GM19438 (cell line): ENCODE measurements around the gene KCND3.

Experiments
- ATAC-seq: cut with Tn5 transposase; IDR thresholded peaks from one replicate; pipeline ENCODE4 v1.9.1; 2021; ENCODE audit warnings: low read depth; ENCODE audit not compliant: unreplicated experiment

KCND3 gene

DNA sequence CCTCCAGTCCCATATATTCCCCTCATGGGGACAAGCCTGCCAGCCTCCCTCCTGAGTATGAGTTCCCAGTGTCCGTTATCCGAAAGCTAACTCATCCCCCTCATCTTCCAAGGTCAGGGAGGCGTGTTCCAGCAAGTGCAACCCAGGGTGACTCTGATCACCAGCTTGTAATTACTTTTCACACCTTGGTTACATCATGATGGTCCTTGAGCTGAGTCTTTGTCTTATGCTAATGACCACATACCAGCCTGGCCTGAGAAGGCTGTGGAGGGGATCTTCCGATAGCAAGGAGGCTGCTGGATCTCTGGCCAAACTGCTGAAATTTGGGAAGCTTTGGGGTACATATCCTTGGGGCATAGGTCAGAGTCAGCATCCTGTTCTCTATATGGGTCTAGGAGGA is 134.2 kb downstream of the KCND3 start:
- ATAC-seq = no peak

DNA sequence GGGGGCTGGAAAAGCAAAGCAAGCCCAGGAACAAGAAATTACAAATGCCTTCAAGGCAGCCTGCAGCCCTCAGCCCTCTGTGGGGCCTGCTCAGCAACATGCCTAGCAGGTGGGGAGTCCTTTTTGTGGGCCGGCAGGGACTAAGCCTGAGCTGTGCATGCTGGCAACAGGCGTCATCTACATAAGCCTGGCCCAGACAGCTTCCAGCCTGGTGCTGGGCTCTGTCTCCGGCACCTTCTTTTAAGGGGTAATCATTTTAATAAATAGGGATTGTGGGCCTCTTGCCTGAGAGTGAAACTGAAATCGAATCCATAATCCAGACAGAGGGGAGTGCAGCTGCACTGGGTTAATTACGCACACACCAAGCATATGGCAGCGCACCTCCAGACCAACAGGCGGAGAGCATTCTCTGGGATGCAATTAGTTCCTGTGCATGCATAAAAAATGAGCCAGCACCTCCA is 137.2 kb downstream of the KCND3 start:
- no peak for ATAC-seq

DNA sequence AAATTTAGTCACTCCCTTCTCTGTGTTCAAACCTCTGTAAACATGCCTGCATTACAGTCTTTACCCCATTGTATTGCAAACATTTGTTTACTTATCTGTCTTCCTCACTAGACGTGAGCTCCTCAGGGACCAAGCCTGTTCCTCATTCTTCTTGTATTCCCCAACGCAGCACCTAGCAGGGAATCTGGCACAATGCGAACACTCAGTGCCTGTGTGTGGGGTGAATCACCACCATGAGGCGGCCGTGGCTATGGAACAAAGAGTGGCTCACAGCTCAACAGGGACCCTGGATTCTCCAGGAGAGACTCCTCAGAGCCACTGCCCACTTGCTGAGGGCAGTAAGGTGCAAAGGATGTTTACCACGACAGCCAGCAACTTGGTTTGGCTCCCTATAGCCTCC is 137.9 kb downstream of the KCND3 start:
- ATAC-seq = no peak

DNA sequence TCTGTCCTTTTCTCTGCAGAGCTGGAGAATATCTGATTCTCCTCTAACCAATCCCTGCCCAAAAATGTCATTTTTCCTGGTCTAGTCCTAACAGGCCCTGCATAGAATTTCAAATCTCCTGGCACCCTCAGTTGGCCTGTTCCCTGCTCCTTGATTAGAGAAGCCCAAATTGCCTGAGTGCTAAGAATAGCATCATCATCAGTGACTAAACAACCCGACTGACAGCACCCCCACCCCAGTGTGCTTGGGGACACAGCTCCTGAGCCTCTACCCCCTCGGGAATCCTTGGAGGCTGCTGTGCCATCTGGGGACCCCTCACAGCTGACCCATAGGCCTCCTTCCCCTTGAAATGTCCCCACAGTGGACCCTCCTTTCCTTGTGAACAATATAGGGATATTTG is 139.4 kb downstream of the KCND3 start:
- ATAC-seq = no peak

DNA sequence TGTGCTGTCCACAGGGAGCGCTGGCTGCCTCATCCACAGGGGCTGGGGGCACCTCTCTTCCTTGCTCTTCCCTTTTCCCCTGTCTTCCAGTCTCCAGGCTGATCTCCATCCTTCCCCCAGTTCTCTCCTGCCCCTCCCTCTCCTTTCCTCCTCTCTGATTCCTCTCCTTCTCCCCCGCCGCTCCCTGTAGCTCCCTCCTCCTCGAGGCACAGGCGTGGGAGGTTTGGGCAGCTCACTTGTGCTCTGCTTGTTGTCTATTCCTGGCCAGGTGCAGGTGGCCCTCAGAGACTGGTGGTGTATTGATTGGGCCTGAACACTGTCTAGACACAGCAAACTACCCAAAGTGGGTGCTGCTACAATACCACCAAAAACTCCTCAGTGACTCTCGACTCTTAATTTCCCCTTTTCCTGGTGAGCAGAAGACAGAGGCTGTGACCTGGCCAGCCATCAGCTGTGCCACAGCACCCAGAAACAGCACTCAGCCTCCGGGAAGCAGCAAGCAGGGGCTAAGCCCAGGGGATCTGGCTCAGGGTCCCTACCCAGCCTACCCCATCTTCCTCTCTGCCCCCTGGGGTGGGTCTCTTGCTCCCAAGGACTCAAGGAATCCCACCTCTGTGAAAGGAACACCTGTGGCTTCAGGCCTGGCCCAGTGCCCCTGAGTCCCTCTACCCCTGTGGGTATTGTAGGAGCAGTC is 140.5 kb downstream of the KCND3 start:
- no peak for ATAC-seq

DNA sequence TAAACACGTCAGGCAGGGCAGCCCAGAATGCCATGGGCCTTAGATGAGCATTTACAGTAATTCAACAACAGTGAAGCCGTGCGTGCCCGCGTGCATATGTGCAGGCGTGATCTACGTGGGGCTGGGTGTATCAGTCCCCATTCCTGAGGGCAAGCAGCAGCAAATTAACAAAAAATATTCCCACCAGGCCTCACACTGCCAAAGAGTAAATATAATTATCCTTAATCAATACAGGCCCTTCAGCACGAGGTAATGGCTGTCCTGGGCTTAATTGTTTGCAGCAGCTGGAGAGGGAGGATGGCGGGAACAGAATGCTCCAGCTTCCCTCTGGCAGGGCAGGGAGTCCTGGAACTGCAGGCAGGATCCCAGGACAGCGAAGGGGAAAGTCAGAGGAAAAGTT is 142.0 kb downstream of the KCND3 start:
- no peak for ATAC-seq

DNA sequence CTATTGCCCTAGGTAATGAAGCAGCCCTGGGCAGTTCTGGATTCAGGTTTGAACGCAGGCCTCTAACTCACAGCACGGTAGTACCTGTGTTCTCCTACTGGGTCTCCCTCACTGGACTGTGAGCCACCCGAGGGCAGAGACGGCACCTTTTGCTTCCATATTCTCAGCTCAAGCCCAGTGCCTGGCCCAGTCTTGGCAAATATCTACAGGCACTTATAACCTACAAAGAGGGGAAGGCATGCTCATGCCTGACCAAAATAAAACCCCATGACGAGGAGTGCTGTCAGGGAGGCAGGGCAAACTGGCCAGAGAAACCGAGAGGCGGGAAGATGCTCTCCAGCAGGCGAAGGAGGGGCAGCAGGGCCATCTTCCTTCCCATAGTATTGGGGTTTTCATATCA is 142.6 kb downstream of the KCND3 start:
- ATAC-seq = no peak

DNA sequence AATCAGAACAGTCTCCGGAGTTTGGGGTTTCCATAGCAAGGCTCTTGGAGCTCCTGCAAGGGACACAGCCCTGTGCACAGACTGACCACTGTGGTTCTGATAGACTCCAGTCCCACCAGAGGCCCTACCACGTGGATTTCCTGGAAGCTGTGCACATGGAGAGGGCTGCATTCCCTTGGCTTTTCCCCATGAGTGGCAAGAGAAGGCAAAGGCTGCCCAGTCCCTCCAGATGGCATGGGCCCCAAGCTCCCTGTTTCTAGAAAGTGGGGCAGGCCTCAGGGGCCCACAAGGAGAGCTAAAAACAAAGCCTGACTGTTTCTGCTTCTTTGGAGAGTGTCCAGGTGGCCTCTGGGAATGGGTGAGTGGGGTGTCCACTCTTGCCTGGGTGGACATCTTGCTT is 146.3 kb downstream of the KCND3 start:
- ATAC-seq = no peak

DNA sequence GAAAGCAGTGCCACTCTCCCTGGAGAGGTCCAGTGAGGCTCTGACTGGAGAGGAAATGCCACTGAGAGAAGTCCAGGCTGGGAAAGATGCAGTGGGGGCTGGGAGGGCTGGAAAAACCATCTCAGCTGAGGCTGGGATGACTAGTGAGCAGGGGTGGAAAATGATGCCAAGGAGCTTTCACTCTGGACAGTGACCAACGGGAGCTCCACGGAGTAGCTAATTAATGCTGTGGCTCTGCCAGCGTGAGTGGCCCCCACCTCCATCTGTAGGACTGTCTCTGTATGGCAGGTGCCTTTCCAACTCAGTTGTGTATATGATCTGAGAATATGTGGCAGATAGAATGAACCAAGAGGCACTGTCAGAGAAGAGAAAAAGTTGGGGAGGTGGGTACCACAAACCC is 147.1 kb downstream of the KCND3 start:
- ATAC-seq = no peak

DNA sequence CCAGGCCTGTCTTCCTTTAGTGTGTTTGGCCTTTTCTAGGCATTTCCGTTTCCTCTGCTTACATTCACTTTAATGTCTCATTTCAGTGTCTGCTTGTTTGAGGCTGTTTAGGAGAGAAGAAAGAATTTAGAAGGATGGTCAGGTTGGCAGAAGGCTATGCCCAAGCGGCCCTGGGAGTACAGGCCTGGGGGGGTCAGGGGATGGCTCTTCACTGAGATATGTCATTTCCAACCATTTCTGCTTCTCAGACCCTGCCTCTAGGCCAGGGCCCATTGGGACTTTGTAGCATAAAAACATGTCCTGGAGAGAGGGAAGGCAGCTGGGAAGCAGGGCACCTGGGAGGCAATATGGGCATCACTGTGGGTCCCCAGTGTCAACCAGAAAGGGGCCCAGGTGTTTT is 147.7 kb downstream of the KCND3 start:
- no peak for ATAC-seq

DNA sequence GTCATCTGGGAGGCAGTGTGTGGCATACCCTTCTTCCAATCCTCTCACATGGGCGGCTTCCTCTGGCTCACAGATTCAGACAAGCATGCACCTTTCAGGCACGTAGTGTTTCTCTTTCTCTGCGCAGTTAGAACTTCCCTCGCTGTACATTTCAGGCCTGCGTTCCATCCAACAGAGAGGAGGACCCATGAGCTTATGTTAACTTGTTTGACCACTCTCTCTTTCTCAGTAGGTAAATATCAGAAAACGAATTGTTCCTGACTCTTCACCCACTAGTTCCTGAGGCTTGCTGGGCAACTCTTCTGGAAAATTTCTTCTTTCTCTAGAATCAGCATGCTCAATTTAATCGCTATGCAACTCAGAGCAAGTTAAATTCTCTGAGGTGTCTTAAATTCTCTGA is 148.3 kb downstream of the KCND3 start:
- ATAC-seq = no peak

DNA sequence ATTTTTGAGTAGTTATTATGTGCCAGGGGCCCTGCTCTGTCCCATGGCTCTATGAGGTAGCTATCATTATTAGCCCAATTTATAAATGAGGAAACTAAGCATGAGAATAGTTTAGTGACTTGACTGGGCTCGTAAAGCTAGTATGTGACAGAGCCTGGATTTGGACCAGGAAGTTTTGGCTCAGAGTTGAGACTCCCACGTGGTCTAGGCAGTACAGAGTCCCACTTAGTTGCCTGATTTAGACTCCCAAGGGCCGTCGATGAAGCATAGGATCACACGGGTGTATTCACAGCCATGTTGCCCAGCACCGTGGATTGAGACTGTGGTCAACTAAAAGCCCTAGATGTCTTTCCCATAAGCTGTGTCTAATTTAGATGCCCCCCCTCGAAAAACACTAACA is 152.1 kb downstream of the KCND3 start:
- ATAC-seq = no peak

DNA sequence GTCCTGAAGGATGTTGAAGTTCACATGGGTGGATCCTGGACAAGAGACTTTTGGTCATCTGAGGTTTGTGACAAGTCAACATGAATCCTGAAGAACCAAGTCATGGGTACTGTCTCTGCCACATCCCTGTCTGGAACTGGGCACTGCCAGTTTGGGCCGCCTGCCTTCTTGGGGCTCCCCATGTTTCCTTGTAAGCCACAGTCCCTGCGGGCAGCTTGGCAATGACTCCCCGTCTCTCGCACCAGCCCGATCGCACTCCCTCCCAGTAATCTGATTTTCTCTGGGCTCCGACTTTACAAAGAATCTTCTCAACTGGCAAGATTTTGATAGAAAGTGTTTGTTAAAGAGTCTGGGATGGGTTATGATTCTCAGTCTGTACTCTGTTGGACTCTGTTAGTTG is 153.4 kb downstream of the KCND3 start:
- ATAC-seq = no peak

DNA sequence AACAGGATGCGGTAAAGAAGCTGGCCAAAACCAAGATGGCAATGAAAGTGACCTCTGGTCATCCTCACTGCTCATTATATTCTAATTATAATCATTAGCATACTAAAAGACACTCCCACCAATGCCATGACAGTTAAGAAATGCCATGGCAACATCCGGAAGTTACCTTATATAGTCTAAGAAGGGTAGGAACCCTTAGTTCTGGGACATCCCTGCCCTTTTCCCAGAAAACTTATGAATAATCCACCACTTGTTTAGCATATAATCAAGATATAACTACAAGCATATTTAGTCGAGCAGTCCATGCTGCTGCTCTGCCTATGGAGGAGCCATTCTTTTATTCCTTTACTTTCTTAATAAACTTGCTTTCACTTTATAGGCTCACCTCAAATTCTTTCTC is 154.0 kb downstream of the KCND3 start:
- no peak for ATAC-seq

DNA sequence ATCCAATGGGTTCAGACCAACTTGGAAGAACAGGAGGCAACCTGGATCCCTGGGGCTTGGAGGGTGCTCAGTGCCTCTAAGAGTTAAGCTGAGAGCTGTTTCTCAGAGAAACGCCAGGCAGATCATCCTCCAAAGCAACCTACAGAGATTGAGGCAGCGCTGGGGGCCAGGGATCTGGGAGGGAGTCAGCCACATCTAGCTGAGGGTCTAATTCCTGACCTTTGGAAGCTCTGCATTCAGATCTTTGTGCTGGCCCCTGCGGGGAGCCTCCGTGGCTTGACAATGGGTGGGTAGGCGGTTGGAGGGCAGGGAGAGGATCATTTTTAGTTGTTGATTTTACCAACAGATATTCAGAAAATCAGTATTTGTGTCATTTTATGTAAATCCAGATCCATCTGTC is 154.5 kb downstream of the KCND3 start:
- no peak for ATAC-seq

DNA sequence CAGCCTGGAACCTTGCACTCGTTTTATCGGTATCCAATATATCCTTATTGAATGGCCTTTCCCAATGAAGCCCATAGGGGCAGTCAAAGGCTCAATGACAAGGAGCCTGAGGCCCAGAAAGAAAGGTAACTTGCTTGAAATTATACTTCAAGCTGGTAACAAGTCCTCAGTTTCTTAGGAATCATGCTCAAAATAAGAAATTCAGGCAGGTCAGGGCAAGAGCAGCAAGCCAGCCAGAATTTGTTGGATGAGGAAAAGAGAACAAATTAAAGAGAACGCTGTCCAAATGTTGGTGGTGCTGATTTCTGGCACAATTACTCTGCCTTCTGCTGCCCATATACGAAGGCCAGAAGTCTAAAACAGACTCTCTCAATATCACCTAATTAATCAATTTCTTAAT is 156.1 kb downstream of the KCND3 start:
- no peak for ATAC-seq

DNA sequence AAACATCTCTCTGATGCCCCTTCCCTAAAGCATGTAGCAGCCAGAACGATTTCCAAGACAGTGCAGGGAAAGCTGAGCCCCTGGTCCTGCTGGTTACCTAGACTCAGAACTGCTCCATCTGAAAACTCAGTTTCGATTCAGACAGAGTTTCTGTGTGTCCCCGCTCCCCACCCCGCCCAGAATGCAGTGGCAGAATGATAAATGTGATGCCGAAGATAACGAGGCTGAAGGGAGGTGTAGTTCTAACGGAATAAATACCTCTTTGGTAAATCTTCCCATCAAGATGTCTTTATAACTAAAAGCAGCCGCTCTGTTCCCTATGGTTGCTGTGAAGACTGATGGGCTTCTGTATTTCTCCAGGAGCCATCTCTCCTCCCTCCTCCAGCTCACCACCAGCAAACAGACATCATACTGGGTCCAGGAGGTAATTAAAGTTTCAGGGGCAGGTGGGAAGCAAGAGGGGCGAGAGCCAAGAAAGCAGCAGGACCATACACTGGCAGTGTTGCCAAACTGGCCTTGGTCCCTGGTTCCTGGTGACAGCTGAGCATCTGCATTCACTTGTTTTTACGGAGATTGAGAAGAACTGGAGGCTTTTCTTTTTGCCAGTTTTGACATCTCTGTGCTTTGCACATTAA is 156.8 kb downstream of the KCND3 start:
- no peak for ATAC-seq

DNA sequence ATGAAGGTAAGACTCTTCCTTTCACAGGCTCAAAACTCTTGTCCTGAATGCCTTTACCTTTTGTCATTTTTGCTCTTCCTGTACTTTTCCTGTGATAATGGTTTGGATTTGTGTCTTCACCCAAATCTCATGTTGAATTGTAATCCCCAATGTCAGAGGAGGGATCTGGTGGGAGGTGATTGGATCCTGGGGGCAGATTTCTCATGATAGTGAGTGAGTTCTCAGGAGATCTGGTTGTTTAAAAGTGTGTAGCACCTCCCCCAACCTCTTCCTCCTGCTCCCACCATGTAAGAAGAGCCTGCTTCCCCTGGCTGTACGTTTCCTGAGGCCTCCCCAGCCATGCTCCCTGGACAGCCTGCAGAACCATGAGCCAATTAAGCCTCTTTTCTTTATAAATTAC is 158.3 kb downstream of the KCND3 start:
- no peak for ATAC-seq

DNA sequence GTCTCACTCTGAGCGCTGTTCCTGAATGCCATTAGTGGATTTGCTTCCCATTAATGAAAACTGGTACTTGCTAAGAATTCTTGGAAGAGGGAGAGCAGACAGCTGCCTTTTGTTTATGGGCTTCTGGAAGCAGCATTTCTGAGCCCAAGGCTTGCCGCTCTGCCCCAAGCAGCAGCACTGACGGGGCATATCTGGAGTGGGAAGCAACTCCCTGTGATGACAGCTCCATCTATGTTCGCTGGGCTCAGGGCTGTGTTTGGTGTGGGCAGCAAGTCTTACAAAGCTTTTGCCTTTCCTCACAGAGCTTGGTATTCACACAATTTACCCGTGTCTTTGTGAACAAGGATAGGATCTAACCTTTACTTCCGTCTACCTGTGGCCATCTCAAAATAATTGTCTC is 161.5 kb downstream of the KCND3 start:
- no peak for ATAC-seq

DNA sequence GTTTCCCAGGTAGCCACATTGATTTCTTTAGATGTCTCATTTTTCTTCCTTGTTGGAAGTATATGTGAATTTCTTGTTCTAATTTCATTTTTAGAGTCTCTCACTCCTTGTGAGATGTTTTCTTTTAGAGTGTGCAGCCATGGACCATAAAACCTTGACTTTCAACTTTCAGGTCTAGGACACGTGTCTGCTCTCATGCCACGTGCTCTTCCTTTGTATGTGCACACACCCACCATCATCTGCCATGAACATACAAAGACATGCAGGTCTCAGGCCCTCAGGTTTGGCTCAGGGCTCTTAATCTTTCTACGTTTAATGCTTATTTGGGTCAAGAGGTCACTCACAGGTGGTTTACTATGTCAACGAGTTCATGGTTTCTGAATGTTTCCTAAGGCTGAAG is 163.2 kb downstream of the KCND3 start:
- ATAC-seq = no peak

DNA sequence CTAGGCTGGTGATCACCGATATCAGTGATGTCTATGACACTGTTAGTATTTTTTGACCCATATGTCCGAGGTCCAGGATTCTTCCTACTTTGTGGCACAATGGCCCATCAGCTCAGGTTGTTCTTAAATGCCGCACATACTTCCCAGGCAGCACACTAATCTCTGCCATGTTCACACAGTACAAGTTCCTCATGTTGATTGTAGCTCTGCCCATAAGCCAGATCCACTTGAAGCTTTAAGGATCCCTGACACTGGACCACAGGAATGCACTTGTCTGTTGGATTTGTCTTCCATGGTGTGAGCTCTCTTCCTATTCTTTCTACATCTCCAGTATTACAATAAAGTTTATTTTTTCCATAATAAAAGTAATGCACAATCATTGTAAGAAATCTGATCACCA is 164.3 kb downstream of the KCND3 start:
- no peak for ATAC-seq

DNA sequence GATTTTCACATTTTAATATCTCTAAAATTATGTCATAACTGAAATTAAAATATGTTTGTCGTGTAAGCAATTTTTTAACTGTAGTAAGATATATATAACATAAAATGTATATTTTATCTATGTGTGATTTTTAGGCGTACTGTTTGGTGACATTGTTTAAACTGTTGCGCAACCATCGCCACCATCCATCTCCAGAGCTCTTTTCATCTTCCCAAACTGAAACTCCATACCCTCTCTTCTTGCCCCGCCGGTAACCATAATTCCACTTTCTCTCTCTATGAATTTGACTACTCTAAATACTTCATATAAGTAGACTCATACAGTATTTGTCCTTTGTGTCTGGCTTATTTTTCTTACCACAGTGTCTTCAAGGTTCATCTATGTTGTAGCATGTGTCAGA is 167.3 kb downstream of the KCND3 start:
- no peak for ATAC-seq
